ENCODE results near the gene FNDC11.

- TF ChIP-seq POLR2A (IDR thresholded peaks at IDR 0.05): no peak
- TF ChIP-seq CTCF (IDR thresholded peaks at IDR 0.05 in 8 of 11, conservative IDR thresholded peaks at IDR 0.05 in 3 of 11): no peak
- TF ChIP-seq POLR2AphosphoS5 (IDR thresholded peaks at IDR 0.05): peak in 1 of 3 donors; percentile 16
Observed at GRCh38 chr20:63565699-63566335, 11.9 kb downstream of the FNDC11 start.
